Activated naive CD4-positive, alpha-beta T cell treated with Interleukin-2 at 50 U/mL for 16 hours (primary cell): Measurements from ENCODE around the gene KLF16.
"Not testable (repeated sequence)": the region's sequence is repeated elsewhere in the genome, so short reads cannot be mapped to it uniquely, and the experiment has no call there.

Source experiments
- DNase-seq: peaks from one replicate; pipeline ENCODE4 v3.0.0-alpha.2; 2020

Gene KLF16

DNA sequence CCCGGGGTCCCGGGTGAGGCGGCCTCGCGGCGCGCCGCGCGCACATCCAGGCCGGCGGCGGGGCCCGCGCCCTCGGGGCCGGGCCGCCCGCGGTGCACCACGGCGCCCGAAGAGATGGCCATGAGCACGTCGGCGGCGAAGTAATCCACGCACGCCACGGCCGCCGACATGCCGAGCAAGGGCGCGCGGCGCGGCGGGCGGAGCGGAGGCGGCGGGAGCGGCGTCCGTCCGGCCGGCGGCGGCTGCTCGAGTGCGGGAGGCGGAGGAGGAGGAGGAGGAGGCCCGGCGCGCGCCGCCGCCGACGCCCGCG lies at the start of gene KLF16:
TSS of gene KLF16 (minus strand) at position 252 of the 310 bp plus-strand sequence. CDS start at position 170, 82 bp downstream.
- DNase-seq: no peak

DNA sequence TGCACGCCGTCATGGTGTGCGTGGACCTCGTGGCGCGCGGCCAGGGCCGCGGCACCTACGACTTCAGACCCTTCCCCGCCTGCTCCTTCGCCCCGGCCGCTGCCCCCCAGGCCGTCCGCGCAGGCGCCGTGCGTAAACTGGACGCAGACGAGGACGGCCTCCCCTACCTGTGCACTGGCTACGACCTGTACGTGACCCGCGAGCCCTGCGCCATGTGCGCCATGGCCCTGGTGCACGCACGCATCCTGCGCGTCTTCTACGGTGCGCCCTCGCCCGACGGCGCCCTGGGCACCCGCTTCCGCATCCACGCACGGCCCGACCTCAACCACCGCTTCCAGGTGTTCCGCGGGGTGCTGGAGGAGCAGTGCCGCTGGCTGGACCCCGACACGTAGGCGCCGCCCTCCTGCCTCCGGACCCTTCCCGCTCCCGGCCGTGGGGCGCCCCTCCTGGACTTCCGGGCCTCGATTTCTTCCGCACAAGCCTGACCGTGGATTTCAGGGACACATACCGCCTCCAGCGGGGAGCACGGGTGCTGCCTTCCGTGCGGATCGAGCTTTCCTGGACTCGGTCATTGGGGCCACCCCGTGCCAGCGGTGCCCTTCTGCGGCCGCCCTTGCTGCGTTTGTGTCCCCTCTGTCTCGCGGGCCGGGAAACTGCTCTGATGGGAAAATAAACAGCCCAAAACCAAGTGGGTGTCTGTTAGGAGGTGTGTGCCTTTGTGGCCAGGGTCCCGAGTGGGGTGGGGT lies 49.6 kb upstream of the KLF16 start:
- DNase-seq: no peak

DNA sequence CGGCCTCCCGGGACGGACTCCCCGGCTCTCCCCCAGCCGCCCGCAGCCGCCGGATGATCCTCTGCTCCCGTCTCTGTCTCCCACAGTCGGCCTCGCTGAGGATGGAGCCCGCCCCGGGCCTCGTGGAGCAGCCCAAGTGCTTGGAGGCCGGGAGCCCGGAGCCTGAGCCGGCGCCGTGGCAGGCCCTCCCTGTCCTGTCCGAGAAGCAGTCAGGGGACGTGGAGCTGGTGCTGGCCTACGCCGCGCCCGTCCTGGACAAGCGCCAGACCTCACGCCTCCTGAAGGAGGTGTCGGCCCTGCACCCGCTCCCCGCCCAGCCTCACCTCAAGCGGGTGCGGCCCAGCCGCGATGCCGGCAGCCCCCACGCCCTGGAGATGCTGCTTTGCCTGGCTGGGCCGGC lies 48.6 kb upstream of the KLF16 start:
- no peak for DNase-seq

DNA sequence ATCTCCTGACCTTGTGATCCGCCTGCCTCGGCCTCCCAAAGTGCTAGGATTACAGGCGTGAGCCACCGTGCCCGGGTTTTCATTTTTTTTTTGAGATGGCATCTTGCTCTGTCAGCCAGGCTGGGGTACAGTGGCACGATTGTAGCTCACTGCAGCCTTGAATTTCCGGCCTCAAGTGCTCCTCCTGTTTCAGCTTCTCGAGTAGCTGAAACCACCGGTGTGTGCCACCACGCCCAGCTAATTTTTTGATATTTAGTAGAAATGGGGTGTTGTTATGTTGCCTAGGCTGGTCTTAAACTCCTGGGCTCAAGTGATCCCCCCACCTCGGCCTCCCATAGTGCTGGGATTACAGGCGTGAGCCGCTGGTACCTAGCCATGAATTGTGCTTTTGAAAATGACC lies 47.7 kb upstream of the KLF16 start:
- no peak for DNase-seq

DNA sequence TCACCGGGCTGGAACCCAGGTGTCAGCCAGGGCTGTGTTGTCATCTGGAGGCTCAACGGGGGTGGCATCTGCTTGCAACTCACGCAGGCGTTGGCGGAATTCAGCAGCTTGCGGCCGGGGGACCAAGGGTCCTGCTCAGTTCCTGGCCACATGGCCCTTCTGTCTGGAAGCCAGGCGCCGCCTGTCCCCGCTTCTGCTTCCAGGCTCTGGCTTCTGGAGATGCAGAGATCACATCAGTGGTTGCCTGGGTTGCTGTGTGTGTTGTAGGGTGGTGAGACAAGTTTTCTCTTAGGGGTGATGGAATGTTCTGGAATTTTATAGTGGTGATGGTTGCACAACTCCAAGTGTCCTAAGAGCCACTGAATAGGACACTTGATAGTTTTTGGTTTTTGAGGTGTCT lies 46.8 kb upstream of the KLF16 start:
- DNase-seq: no peak

DNA sequence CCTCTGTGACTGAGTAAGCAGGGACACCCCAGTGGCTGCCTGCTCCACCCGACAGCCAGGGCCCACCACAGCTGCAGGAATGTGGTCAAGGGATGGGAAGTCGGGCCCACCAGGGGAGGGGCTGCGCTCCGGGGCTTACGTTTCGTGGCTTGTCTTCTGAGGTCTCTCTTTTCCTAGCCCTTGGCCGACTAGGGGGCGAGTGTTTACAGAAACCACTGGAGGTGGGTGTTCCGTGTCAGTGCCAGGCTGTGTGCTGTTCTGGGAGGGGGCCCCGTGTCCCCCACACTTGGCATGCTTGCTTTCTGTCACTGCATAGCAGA lies 46.3 kb upstream of the KLF16 start:
- DNase-seq: no peak

DNA sequence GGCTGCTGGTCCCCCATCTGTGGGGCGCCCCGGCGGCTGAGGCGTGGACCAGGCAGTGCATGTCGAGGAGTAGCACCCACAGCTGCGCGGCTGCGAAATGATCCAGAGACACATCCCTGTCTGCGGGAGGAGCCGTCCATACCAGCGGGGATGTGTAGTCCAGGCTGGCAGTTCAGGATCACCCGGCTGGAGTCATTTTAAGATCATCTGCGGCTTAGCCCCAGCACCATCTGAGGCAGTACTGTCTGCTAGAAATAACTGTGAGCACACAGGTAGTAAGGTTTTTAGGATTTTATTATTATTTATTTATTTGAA lies 44.9 kb upstream of the KLF16 start:
- DNase-seq: no peak

DNA sequence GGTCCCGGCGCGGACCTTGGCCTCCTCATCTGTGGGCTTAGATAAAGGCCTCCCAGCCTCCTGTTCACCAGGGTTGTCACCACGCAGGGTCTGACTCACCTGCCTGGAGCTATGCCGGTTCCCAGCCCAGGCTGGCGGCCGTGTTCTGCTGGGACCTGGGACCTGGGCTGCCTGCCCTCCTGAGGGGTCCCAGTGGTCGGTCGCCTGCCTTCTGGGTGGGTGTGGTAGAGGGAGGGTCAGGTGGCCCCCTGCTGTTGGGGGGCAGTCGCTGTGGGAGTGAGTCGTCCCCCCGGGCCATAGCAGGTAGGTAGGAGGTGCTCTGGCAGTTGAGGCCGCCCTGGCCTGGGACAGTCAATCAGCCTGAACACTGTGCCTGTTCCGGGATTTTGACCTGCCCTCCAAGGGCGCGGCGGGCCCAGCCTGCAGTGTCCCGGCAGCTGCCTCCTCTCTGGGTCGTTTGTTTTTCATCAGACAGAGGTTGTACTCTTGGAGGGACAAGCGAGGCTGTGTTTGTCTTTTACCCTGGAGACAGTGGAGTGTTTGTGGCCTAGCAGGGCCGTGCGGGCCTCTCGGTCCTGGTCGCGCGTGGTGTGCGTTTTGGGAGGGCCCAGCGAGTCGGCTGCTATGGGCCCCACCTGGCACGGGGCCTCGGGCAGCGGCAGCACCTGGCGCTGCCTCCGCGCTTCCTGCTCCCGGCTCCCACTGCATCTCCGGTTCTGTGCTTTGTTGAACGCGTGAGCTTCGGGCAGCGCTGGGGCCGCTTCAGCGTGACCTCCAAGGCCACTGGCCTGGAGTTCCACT lies 44.4 kb upstream of the KLF16 start:
- no peak for DNase-seq

DNA sequence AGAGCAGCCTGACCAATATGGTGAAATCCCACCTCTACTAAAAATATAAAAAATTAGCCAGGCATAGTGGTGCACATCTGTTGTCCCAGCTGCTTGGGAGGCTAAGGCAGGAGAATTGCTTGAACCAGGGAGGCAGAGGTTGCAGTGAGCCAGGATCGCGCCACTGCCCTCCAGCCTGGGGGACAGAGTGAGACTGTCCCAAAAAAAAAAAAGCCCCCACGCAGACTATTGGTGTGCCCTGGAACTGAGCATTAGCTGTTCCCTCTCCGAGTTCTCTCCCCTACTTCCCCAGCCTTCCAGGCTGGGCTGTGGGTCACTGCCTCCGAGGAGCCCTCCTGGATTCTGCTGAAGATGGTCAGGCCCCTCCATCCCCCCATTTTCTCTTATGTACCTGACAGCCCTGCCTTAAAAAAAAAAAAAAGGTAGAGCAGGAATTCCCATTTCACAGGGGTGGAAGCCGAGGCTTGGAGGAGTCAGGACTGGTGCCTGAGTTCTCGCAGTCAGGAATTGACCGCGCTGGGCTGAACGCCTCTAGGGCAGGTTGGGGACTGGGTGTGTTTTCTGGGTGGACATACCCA lies 43.7 kb upstream of the KLF16 start:
- DNase-seq: no peak

DNA sequence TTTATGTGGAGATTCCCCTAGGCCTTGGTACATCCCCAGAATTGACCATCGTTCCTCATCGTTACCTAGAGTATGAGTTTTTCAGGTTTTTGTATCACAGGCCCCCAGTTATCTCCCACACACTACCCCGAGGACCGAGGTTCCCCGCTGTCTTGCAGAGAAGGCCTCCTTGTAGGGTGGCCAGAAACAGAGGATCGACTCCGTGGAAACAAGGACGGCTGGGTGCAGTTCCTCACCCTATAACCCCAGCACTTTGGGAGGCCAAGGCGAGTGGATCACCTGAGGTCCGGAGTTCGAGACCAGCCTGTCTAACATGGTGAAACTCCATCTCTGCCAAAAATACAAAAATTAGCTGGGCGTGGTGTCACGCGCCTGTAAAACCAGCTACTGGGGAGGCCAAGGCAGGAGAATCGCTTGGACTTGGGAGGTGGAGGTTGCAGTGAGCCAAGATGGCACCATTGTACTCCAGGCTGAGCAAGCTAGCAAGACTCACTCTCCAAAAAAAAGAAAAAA lies 42.5 kb upstream of the KLF16 start:
- no peak for DNase-seq

DNA sequence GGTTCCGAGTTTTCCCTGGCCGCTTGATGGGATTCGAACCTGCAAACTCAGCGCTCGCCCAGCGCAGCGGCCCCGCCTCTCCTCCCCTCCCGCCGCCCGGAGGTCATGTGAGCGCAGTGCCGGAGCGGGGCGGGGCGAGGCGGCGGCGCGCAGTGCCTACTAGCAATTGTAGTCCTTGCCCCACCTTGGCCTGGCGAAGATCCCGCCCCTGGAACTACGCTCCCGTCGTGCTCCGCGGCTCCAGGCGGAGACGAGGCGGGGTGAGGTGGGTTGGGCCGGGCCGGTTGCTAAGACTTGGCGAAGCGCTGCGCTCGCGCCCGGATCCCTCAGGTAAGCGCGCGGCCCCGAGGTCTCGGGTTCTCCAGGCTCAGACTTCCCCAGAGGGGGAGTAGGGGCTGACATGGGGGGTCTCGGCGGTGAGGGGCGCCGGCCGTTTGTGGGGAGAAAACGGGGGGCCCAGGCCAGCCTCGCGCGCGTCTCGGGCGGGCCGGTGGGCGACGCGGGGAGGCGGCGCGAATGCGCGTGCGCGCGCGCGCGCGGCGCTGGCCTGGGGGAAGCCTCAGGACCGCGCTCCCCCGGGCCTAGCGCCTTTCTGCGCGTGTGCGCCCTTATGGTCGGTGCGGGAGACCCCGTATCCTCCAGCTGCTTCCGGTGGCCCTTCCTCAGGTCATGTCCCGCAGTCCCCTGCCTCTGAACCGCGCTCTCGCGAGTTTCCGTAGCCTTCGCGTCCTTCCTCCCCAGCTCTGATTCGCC lies 41.9 kb upstream of the KLF16 start, which contains the start of the genes ADAT3 and SCAMP4:
TSS of gene ADAT3 (plus strand) at position 290 of the 753 bp plus-strand sequence. CDS start 6,649 bp downstream, outside the sequence.
TSS of gene SCAMP4 (plus strand) at position 290 of the 753 bp plus-strand sequence. CDS start 9,621 bp downstream, outside the sequence.
- peak; percentile 99 for DNase-seq

DNA sequence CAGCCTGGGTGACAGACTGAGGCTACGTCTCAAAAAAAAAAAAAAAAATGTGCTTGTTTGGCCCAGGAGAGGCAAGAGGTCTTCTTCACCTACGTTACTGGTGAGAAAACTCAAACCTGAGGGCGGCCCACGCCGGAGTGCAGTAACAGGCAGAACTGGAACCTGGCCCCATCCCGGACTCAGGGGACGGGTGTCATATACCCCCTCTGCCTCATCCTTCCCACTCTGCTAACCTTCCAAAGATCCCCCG lies 41.4 kb upstream of the KLF16 start:
- no peak for DNase-seq

DNA sequence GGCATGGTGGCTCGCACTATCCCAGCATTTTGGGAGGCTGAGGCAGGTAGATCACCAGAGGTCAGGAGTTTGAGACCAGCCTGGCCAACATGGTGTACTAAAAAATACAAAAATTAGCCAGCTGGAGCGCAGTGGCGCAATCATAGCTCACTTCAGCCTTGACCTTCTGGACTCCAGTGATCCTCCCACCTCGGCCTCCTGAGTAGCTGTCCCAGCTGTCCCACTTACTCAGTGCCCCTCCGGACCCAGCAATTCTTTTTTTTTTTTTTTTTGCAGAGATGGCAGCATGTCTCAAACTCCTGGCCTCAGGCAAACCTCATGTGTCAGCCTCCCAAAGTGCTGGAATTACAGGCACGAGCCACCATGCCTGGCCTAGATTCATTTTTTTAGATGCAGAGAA lies 39.5 kb upstream of the KLF16 start:
- no peak for DNase-seq

DNA sequence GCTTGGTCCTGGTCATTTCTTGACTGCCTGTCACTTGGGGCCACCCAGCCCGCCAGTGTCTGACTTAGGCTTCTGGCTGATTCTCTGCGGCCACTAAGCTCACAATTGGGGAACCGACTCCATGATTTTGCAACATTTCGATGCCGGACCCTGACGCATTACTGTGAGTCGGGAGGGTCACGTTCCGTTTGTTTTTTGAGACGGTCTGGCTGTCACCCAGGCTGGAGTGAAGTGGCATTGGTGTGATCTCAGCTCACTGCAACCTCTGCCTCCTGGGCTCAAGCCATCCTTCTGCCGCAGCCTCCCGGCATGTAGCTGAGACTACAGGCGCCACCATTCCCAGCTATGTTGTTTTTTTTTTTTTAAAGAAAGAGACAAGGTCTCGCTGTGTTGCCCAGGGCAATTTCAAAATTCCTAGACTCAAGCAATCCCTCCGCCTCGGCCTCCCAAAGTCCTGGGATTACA lies 38.6 kb upstream of the KLF16 start:
- no peak for DNase-seq

DNA sequence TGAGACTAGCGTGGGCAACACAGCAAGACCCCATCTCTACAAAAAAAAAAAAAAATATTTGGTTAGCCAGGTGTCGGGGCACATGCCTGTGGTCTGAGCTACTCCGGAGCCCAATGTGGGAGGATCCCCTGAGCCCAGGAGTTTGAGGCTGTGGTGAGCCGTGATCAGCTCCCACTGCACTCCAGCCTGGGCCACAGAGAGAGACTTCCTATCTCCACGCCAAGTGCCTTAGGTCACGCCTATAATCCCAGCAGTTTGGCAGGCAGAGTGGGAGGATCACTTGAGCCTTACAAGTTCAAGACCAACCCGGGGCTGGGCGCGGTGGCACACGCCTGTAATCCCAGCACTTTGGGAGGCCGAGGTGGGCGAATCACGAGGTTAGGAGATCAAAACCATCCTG lies 33.1 kb upstream of the KLF16 start:
- no peak for DNase-seq

DNA sequence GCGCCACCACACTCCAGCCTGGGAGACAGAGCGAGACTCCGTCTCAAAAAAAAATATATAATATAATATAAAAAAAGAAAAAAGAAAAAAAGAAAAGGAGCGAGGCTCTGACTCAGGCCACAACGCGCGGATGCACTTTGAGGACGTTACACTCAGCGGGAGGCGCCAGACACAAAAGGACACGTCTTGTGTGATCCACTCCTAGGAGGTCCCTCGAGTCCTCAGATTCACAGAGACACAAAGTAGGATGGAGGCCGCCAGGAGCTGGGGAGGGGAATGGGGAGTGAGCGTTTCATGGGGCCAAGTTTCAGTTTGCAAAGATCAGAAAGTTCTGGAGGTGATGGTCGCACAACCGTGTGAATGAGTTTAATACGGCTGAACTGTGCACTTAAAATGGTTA lies 30.4 kb upstream of the KLF16 start:
- no peak for DNase-seq

DNA sequence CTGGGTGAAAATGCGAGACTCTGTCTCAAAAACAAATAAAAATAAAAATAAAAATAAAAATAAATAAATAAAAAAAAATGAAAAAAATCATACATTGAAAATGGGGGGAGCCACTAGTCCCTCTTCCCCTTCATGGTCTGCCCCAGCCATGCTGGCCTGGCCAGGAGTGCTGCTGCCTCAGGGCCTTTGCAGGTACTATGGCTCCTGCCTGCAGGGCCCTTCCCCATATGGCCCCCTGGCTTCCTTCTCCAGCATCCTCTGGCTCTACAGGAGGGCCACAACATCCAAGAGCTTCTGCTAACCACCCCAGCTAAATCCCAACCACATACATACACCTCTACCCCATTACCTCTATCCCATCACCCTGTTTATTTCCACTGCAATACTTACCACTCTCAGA lies 26.5 kb upstream of the KLF16 start:
- DNase-seq: no peak

DNA sequence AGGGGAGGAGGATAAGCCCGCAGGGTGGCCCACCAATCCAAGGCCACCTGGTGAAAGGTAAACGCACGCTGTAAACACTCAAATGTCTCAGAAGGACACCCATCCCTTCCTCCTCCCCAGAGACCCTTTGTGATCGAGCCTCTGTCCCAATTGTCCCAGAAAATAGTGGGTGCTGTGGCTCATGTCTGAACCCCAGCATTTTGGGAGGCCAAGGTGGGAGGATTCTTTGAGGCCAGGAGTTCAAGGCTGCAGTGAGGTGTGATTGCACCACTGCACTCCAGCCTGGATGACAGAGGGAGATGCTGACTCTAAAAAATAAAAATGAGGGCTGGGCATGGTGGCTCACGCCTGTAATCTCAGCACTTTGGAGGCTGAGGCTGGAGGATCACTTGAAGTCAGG lies 25.0 kb upstream of the KLF16 start:
- DNase-seq: no peak

DNA sequence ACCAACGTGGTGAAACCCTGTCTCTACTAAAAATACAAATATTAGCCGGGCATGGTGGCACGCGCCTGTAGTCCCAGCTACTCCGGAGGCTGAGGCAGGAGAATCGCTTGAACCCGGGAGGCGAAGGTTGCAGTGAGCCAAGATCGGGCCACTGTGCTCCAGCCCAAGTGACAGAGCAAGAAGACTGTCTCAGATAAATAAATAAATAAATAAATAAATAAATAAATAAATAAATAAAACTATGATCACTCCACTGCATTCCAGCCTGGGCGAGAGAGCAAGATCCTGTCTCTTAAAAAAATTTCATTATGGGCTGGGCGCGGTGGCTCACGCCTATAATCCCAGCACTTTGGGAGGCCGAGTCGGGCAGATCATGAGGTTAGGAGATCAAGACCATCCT lies 23.0 kb upstream of the KLF16 start:
- not testable (repeated sequence) for DNase-seq

DNA sequence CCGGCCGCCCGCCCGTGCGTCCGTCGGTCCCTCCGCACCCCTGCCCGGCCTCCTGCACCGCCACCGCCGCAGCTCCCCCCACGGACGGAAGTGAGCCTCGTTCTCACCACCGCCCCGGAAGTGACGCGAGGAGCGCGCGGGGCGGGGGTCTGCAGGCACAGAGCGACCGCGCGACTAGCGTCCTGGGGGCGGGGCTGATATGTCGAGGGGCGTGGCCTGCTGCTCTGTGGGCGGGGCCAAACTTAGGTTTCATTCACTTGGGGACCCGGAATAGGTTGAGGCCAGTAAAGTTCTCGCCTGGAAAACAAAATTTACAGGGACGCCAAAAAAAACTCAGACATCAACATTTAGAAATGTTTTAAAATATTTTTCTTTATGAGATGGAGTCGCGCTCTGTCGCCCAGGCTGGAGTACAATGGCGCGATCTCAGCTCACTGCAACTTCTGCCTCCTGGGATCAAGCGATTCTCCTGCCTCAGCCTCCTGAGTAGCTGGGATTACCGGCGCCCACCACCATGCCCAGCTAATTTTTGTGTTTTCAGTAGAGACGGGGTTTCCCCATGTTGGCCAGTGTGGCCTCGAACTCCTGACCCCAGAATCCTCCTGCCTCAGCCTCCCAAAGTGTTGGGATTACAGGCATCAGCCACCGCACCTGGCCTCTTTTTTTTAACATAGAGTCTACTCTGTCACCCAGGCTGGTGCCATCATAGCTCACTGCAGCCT lies 22.2 kb upstream of the KLF16 start, which contains the start of gene ABHD17A:
TSS of gene ABHD17A (minus strand) at position 99 of the 722 bp plus-strand sequence. CDS start 3,930 bp downstream, outside the sequence.
- DNase-seq: peak; percentile 96

DNA sequence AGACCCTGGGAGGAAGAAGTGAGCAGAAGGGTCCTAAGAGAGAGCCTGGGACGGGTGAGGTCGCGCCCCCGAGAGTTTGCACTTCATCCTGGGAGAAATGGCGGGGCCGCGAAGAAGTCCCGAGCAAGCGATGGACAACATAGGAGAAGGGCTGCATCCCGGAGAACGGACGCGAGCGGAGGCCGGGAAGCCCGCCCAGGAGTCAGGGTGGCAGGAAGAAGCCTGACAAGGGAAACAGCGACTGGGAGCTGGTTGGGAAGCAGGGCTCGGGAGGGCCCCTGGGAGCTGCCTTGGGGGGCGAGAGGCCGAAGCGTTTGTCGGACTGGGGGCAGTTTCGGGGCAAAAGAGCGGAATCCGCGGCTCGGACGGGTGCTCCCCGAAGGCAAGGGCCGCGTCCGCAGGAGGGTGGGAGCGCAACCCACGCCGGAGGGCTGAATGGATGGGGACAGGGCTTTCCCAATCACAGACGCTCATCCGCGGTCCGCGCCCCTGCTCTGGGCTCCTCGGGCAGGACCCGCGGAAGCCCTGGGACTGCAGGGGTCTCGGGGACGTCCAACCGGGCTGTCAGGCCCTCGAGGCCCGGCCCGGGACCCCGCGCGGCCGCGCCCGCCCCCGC lies 21.4 kb upstream of the KLF16 start:
- no peak for DNase-seq

DNA sequence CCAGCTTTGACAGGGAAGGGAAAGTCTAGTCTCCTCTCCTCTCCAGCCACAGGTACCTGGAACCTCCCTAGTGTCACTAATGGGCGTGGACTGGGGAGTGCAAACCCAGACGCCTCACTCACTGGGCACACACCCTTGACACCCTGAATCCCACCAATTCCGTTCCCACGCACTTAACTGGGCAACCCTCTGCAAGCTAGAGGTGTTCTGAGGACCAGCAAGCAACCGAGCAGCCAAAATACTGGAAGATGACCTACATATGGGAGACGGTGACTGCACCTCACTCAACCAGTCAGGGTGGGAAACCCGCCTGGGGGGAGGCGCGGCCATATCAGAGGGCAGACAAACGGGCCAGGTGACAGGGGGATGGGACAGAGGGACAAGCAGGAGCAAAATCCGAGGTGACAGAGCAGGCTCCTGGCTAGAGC lies 20.9 kb upstream of the KLF16 start:
- peak; percentile 34 for DNase-seq
